H9 (cell line): ENCODE measurements around the gene BRD9. TPM values are rescaled to one million over a fixed set of nuclear protein-coding genes. Genes with fewer than 3 reads are reported as not detected.

Source experiments
- DNase-seq: peaks from one replicate; pipeline ENCODE4 v3.0.0-alpha.2; 2017
- H2AFZ ChIP-seq: one replicate; pipeline ENCODE4 v1.6.1; 2013; ENCODE audit warnings: mild to moderate bottlenecking, low read length, control low read depth, moderate library complexity
- H2AK5ac ChIP-seq: 2 replicates; pipeline ENCODE4 v1.6.1; 2013; ENCODE audit warnings: low read length, control low read depth, mixed read lengths; ENCODE audit not compliant: insufficient read length
- H2BK120ac ChIP-seq: one replicate; pipeline ENCODE4 v1.6.1; 2013; ENCODE audit warnings: low read depth, mild to moderate bottlenecking, low read length, control low read depth, inconsistent platforms; ENCODE audit not compliant: poor library complexity, severe bottlenecking
- H2BK12ac ChIP-seq: 2 replicates; pipeline ENCODE4 v1.6.1; 2013; ENCODE audit warnings: low read length, control low read depth, mixed read lengths, low read depth; ENCODE audit not compliant: insufficient read length
- H2BK15ac ChIP-seq: 2 replicates; pipeline ENCODE4 v1.6.1; 2013; ENCODE audit warnings: low read depth, low read length, control low read depth
- H2BK20ac ChIP-seq: one replicate; pipeline ENCODE4 v1.6.1; 2013; ENCODE audit warnings: low read depth, mild to moderate bottlenecking, low read length, control low read depth, inconsistent platforms; ENCODE audit not compliant: poor library complexity, severe bottlenecking
- H2BK5ac ChIP-seq: 2 replicates; pipeline ENCODE4 v1.6.1; 2013; ENCODE audit warnings: low read length, control low read depth, mixed read lengths; ENCODE audit not compliant: insufficient read length
- H3K14ac ChIP-seq: 2 replicates; pipeline ENCODE4 v1.6.1; 2013; ENCODE audit warnings: low read length, control low read depth; ENCODE audit not compliant: insufficient read depth
- H3K18ac ChIP-seq: 2 replicates; pipeline ENCODE4 v1.6.1; 2013; ENCODE audit warnings: low read depth, mild to moderate bottlenecking, mixed read lengths, low read length, control low read depth; ENCODE audit not compliant: insufficient read length
- H3K23ac ChIP-seq: 2 replicates; pipeline ENCODE4 v1.6.1; 2013; ENCODE audit warnings: low read length, control low read depth, mixed read lengths, low read depth; ENCODE audit not compliant: insufficient read length
- H3K23me2 ChIP-seq: 2 replicates; pipeline ENCODE4 v1.6.1; 2013; ENCODE audit warnings: low read depth, mild to moderate bottlenecking, mixed read lengths, low read length, control low read depth; ENCODE audit not compliant: insufficient read length, poor library complexity, severe bottlenecking
- H3K27ac ChIP-seq: 2 replicates; pipeline ENCODE4 v1.5.1; 2013; ENCODE audit warnings: low read length, control low read depth, mixed read lengths, low read depth; ENCODE audit not compliant: insufficient read length
- H3K27me3 ChIP-seq: 2 replicates; pipeline ENCODE4 v1.6.1; 2013; ENCODE audit warnings: low read length, control low read depth, inconsistent platforms; ENCODE audit not compliant: insufficient read depth
- H3K4ac ChIP-seq: 2 replicates; pipeline ENCODE4 v1.6.1; 2013; ENCODE audit warnings: low read depth, mild to moderate bottlenecking, control low read depth, inconsistent platforms, low read length, moderate library complexity
- H3K4me1 ChIP-seq: 2 replicates; pipeline ENCODE4 v1.6.1; 2013; ENCODE audit warnings: low read length, control low read depth, inconsistent platforms; ENCODE audit not compliant: insufficient read depth
- H3K4me2 ChIP-seq: 2 replicates; pipeline ENCODE4 v1.6.1; 2013; ENCODE audit warnings: low read length, control low read depth, mixed read lengths; ENCODE audit not compliant: insufficient read length, insufficient read depth
- H3K56ac ChIP-seq: 2 replicates; pipeline ENCODE4 v1.6.1; 2013; ENCODE audit warnings: low read depth, mild to moderate bottlenecking, mixed read lengths, low read length, control low read depth; ENCODE audit not compliant: insufficient read length
- H3K79me1 ChIP-seq: 2 replicates; pipeline ENCODE4 v1.6.1; 2013; ENCODE audit warnings: low read depth, mild to moderate bottlenecking, moderate library complexity, low read length, control low read depth, inconsistent platforms; ENCODE audit not compliant: insufficient read depth, poor library complexity, severe bottlenecking
- H3K79me2 ChIP-seq: 2 replicates; pipeline ENCODE4 v1.6.1; 2013; ENCODE audit warnings: low read length, control low read depth, inconsistent platforms; ENCODE audit not compliant: insufficient read depth
- H3K9ac ChIP-seq: 2 replicates; pipeline ENCODE4 v1.6.1; 2013; ENCODE audit warnings: low read length, control low read depth, mixed read lengths; ENCODE audit not compliant: insufficient read length; ENCODE audit errors: extremely low read depth
- H3K9me3 ChIP-seq: one replicate; pipeline ENCODE4 v1.6.1; 2013; ENCODE audit warnings: low read depth, low read length, inconsistent platforms; ENCODE audit not compliant: control insufficient read depth
- H3T11ph ChIP-seq: one replicate; pipeline ENCODE4 v1.6.1; 2013; ENCODE audit warnings: mild to moderate bottlenecking, low read length, control low read depth, inconsistent platforms
- H4K20me1 ChIP-seq: one replicate; pipeline ENCODE4 v1.6.1; 2013; ENCODE audit not compliant: control insufficient read depth, insufficient read length, insufficient read depth
- H4K5ac ChIP-seq: 2 replicates; pipeline ENCODE4 v1.6.1; 2013; ENCODE audit warnings: low read depth, mild to moderate bottlenecking, mixed read lengths, low read length, control low read depth; ENCODE audit not compliant: insufficient read length
- H4K8ac ChIP-seq: replicated peaks from 2 replicates; pipeline ENCODE4 v1.6.1; 2013; ENCODE audit warnings: low read length, control low read depth, mixed read lengths, low read depth; ENCODE audit not compliant: insufficient read length
- H4K91ac ChIP-seq: 2 replicates; pipeline ENCODE4 v1.6.1; 2013; ENCODE audit warnings: low read depth, mild to moderate bottlenecking, moderate library complexity, mixed read lengths, low read length, control low read depth; ENCODE audit not compliant: insufficient read length
- H3K27ac Mint-ChIP-seq, 3 experiments: 2 replicates in 2 of 3; 3 replicates in 1 of 3; pipeline ENCODE4 v1.8.0; 2020 to 2021; ENCODE audit warnings: mixed read lengths in 3 of 3, mild to moderate bottlenecking in 1 of 3, moderate library complexity in 1 of 3
- H3K27me3 Mint-ChIP-seq: 2 replicates; pipeline ENCODE4 v1.8.0; 2021; ENCODE audit warnings: low read depth, mild to moderate bottlenecking, moderate library complexity, mixed read lengths
- H3K36me3 Mint-ChIP-seq, 3 experiments: 2 replicates in 2 of 3; 3 replicates in 1 of 3; pipeline ENCODE4 v1.8.0; 2020 to 2021; ENCODE audit warnings: low read depth in 3 of 3, mixed read lengths in 3 of 3; ENCODE audit not compliant: insufficient read depth in 1 of 3
- H3K4me1 Mint-ChIP-seq, 2 experiments: 2 replicates each; pipeline ENCODE4 v1.8.0; 2020; ENCODE audit warnings: mixed read lengths in 2 of 2
- H3K4me3 Mint-ChIP-seq, 2 experiments: 2 replicates in 1 of 2; 3 replicates in 1 of 2; pipeline ENCODE4 v1.8.0; 2020 to 2021; ENCODE audit warnings: mild to moderate bottlenecking in 2 of 2, mixed read lengths in 2 of 2, moderate library complexity in 1 of 2
- H3K9me3 Mint-ChIP-seq, 2 experiments: 2 replicates in 1 of 2; 3 replicates in 1 of 2; pipeline ENCODE4 v1.8.0; 2020; ENCODE audit warnings: mild to moderate bottlenecking in 2 of 2, mixed read lengths in 2 of 2, moderate library complexity in 1 of 2
- WGBS: extraction: QIAGEN DNeasy Blood & Tissue Kit; methylation state at CpG from one replicate; pipeline ENCODE4 v1.1.7; 2013; ENCODE audit warnings: missing lambda C conversion rate, low lambda C conversion rate, mixed read lengths; ENCODE audit not compliant: insufficient read length; ENCODE audit errors: extremely low coverage; 5-methylcytosine and 5-hydroxymethylcytosine counted together
- total RNA-seq: library from RNA; stranded (reverse); gene quantifications from 2 replicates; pipeline ENCODE4 v1.2.1, GENCODE V29; 2021
- TF ChIP-seq, protein P1 (sequence below): fragments of 200-600 bp; sonication (generic); conservative IDR thresholded peaks from 3 replicates; pipeline ENCODE4 v1.8.0; 2021; ENCODE audit warnings: antibody characterized with exemption, mild to moderate bottlenecking

BRD9 gene
- total RNA-seq, 1 experiment from 2014 or later = 70.5 TPM

DNA sequence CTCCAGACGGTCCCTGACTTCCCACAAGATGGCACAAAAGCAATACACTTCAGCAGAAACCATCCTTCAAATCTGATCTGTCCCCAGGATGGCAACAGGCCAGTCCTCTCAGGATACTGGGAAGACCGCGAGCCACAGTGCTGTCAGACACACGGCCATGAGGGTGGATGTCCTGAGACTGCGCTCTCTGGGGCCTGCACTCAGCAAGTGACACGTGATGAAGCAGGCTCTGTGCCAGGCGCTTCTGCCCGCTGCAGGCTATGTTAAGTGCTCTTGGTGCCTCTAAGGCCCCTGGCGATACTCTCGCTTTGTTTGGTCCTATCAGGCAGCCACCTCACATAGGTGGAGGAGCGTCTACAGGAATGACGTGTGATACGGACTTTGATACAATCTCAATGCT, 7.1 kb downstream of the BRD9 start:
- Histone ChIP-seq H3K4me1 (no peaks in the 10 kb centered on the region), H3K4ac (no peak overlapping the region), H3K56ac (no peak overlapping the region), H2BK120ac (no peak overlapping the region), H4K91ac (no peak overlapping the region), H4K20me1 (peaks cover 5% of the 10 kb centered on the region), H2AFZ (no peak overlapping the region), H4K8ac (no peak overlapping the region), H4K5ac (no peak overlapping the region), H3K27me3 (no peaks in the 10 kb centered on the region), H2BK15ac (no peak overlapping the region), H3T11ph (no peak overlapping the region), H3K18ac (no peak overlapping the region), H3K27ac (no peak overlapping the region), H3K9ac (no peak overlapping the region), H3K14ac (no peak overlapping the region), H2AK5ac (no peak overlapping the region), H3K79me1 (peaks cover 10% of the 10 kb centered on the region), H3K4me2 (no peak overlapping the region), H3K79me2 (peaks cover 24% of the 10 kb centered on the region; the same call in 1 of the 2 replicates), H2BK20ac (no peak overlapping the region), H2BK12ac (no peak overlapping the region), H3K23ac (no peak overlapping the region), H3K9me3 (no peaks in the 10 kb centered on the region), H3K23me2 (no peaks in the 10 kb centered on the region), H2BK5ac (no peak overlapping the region)
- Mint-ChIP-seq H3K4me3 (no peak overlapping the region), H3K9me3 (no peaks in the 10 kb centered on the region; a peak in 2 of 5 replicates), H3K4me1 (no peaks in the 10 kb centered on the region), H3K27ac (peak overlapping the region in 1 of 3 experiments; percentile 84; a peak in 1 of 7 replicates), H3K36me3 (peaks cover 90 to 100% (median 99%) of the 10 kb centered on the region in 3 experiments), H3K27me3 (no peaks in the 10 kb centered on the region)
- no CpG with 5 or more reads among the region's 13 CpGs for WGBS
- TF ChIP-seq, protein P1, sequence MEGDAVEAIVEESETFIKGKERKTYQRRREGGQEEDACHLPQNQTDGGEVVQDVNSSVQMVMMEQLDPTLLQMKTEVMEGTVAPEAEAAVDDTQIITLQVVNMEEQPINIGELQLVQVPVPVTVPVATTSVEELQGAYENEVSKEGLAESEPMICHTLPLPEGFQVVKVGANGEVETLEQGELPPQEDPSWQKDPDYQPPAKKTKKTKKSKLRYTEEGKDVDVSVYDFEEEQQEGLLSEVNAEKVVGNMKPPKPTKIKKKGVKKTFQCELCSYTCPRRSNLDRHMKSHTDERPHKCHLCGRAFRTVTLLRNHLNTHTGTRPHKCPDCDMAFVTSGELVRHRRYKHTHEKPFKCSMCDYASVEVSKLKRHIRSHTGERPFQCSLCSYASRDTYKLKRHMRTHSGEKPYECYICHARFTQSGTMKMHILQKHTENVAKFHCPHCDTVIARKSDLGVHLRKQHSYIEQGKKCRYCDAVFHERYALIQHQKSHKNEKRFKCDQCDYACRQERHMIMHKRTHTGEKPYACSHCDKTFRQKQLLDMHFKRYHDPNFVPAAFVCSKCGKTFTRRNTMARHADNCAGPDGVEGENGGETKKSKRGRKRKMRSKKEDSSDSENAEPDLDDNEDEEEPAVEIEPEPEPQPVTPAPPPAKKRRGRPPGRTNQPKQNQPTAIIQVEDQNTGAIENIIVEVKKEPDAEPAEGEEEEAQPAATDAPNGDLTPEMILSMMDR = no peak
- no peak for DNase-seq
